Kidney capillary endothelial cell (primary cell): ENCODE data around the gene TEDC1.
"Not testable (repeated sequence)": the region's sequence is repeated elsewhere in the genome, so short reads cannot be mapped to it uniquely, and the experiment has no call there.

Experiments used
- DNase-seq: peaks from one replicate; pipeline ENCODE4 v3.0.0-alpha.2; 2018; ENCODE audit warnings: low spot score

TEDC1 gene

DNA sequence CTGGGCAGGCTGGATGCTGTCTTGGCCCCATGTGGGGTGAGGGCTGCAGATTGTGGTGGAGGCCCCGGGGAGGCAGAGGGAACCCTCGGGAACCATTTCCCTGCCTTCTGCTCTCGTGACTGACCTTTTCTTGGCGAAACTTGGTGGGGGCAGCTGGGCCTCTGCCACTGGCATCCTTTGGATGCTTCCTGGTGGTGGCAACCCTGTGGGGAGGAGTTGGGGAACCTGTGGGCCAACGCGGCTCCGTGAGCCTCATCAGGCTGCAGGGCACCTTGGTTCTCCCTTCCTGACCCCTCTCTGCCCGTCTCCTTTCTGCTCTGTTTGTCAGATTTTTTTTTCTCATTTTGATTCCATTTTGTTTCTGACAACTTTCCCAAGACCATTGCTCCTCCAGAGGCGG lies 49.8 kb downstream of the TEDC1 start:
- DNase-seq = no peak

DNA sequence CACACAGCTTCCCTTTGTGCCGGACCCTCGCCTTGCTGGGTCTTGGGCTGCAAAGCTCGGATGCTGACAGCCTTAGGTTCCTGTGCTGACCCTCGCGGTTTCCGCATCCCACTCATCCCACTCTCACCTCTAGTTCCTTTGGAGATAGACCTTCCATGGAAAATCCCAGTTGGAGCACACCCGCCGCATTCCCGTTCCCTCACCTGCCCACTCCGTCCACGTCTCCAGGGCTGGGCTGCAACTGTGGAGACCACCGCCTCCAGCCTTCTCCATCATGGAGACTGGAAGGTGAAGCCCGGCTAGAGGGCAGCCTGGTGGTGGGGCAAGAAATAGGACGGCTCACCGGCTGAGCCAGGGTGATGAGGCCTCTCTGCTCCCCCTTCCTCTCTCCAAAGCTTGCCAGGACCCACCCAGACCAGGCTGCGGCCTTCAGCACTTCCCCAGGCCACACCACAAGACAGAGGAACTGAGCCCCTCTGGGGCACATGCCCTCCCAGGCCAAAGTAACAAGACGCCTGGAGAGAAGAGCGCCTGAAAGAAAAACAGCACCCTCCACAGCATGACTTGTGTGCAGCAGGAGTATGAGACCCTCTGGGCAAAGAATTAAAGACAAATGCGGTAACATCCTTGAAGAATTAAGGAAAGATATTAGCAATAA lies 50.3 kb downstream of the TEDC1 start:
- no peak for DNase-seq

- not testable (repeated sequence) for DNase-seq
Measured at GRCh38 chr14:105545676-105546075, 54.6 kb downstream of the TEDC1 start.

DNA sequence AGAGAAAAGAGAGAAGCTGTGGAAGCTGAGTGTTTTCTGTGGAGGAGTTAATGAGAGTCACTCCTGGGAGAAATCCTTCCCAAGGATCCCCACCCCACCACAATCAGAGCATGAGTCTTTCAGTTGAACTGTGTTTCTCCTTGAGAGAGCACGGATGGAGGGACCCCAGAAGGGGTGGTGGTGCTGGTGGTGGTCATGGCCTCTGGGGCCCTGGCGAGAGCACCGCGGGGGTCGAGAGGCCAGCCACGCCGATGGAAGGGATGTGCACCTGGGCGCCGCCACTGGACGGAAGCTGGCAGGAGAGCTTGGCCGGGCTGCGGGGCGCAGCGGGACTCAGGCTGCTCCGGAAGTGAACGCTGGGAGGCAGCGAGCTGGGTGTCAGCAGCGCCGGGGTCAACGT lies 55.4 kb downstream of the TEDC1 start:
- DNase-seq = not testable (repeated sequence)

GRCh38 chr14:105547072-105547471 lies 56.0 kb downstream of the TEDC1 start:
- not testable (repeated sequence) for DNase-seq

GRCh38 chr14:105547741-105548169 lies 56.7 kb downstream of the TEDC1 start:
- no peak for DNase-seq
